HEK293 (cell line): ENCODE measurements around the gene LMF1.

Experiments used
- CTCF ChIA-PET: fragments of 350-600 bp; formaldehyde crosslinking; extraction: SDS; loops from one replicate; lab custom pipeline; 2021; ENCODE audit warnings: antibody characterized with exemption; lab: Yijun Ruan, JAX
- POLR2A ChIA-PET: fragments of 300-600 bp; formaldehyde crosslinking; extraction: SDS; loops from one replicate; lab custom pipeline; 2020; ENCODE audit warnings: antibody characterized with exemption, inconsistent platforms; lab: Yijun Ruan, JAX
- H3K27ac ChIP-seq: fragments of 200-500 bp; sonication (Bioruptor generic); 2 replicates; pipeline ENCODE4 v1.5.1; 2014; ENCODE audit warnings: low read depth, low read length, control low read depth, inconsistent platforms; ENCODE audit errors: extremely low read depth
- H3K36me3 ChIP-seq, 2 experiments: fragments of 200-500 bp in 1 of 2; sonication (Bioruptor generic) in 1 of 2; 1 replicate in 1 of 2; 2 replicates in 1 of 2; pipeline ENCODE4 v1.5.1; 2014 to 2017; ENCODE audit warnings: inconsistent platforms in 2 of 2, low read length in 2 of 2; ENCODE audit not compliant: control insufficient read depth in 2 of 2, insufficient read depth in 1 of 2
- H3K4me1 ChIP-seq: fragments of 200-500 bp; sonication (Bioruptor generic); 2 replicates; pipeline ENCODE4 v1.5.1; 2014; ENCODE audit warnings: mild to moderate bottlenecking, low read length, inconsistent platforms; ENCODE audit not compliant: control insufficient read depth, insufficient read depth
- H3K4me3 ChIP-seq: 2 replicates; pipeline ENCODE4 v1.5.1; 2011; ENCODE audit warnings: low read depth, mild to moderate bottlenecking, control low read depth, low read length, moderate library complexity
- H3K9me3 ChIP-seq: fragments of 200-500 bp; sonication (Bioruptor generic); 2 replicates; pipeline ENCODE4 v1.5.1; 2014; ENCODE audit warnings: low read depth, low read length, inconsistent platforms; ENCODE audit not compliant: control insufficient read depth, insufficient read depth
- HOXA7 ChIP-seq: sonication (generic); formaldehyde crosslinking; IDR thresholded peaks from 2 replicates; pipeline ENCODE4 v1.8.1; 2022; ENCODE audit warnings: missing genetic modification reagents, borderline replicate concordance
- PRDM1 ChIP-seq: fragments of 450-650 bp; formaldehyde crosslinking; IDR thresholded peaks from 2 replicates; pipeline ENCODE4; 2016; ENCODE audit warnings: missing biosample characterization, missing genetic modification characterization
- WT1 ChIP-seq: fragments of 450-650 bp; formaldehyde crosslinking; IDR thresholded peaks from 2 replicates; pipeline ENCODE4 v1.5.1; 2016; ENCODE audit warnings: missing biosample characterization, missing genetic modification characterization
- ZBTB21 ChIP-seq: fragments of 450-650 bp; formaldehyde crosslinking; IDR thresholded peaks from 2 replicates; pipeline ENCODE4 v1.5.1; 2017; ENCODE audit warnings: missing biosample characterization, missing genetic modification characterization
- ZFP3 ChIP-seq: fragments of 450-650 bp; formaldehyde crosslinking; IDR thresholded peaks from 2 replicates; pipeline ENCODE4 v1.5.1; 2016; ENCODE audit warnings: low read depth, missing biosample characterization, missing genetic modification characterization
- ZIC2 ChIP-seq: fragments of 450-650 bp; formaldehyde crosslinking; IDR thresholded peaks from 2 replicates; pipeline ENCODE4 v1.5.1; 2016; ENCODE audit warnings: missing biosample characterization, missing genetic modification characterization
- ZNF174 ChIP-seq: fragments of 450-650 bp; formaldehyde crosslinking; IDR thresholded peaks from 2 replicates; pipeline ENCODE4 v1.5.0; 2017; ENCODE audit warnings: missing biosample characterization, mild to moderate bottlenecking, missing genetic modification characterization
- ZNF175 ChIP-seq: fragments of 450-650 bp; formaldehyde crosslinking; IDR thresholded peaks from 2 replicates; pipeline ENCODE4 v1.5.1; 2016; ENCODE audit warnings: missing biosample characterization, missing genetic modification characterization
- ZNF274 ChIP-seq, 2 experiments: fragments of 200-500 bp in 1 of 2; fragments of 450-650 bp in 1 of 2; sonication (Bioruptor generic) in 1 of 2; formaldehyde crosslinking in 1 of 2; IDR thresholded peaks; 2 replicates each; pipeline versions ENCODE4 v1.5.1 to v1.6.1; 2014 to 2016; ENCODE audit warnings: borderline replicate concordance in 1 of 2, inconsistent platforms in 1 of 2, low read length in 1 of 2, missing biosample characterization in 1 of 2, missing genetic modification characterization in 1 of 2
- ZNF335 ChIP-seq: fragments of 450-650 bp; formaldehyde crosslinking; conservative IDR thresholded peaks from 2 replicates; pipeline ENCODE4 v1.5.1; 2016; ENCODE audit warnings: missing biosample characterization, missing genetic modification characterization
- ZNF558 ChIP-seq: fragments of 450-650 bp; formaldehyde crosslinking; IDR thresholded peaks from 2 replicates; pipeline ENCODE4 v1.5.1; 2016; ENCODE audit warnings: missing biosample characterization, missing genetic modification characterization
- ZNF610 ChIP-seq: fragments of 450-650 bp; formaldehyde crosslinking; IDR thresholded peaks from 2 replicates; pipeline ENCODE4 v1.5.1; 2016; ENCODE audit warnings: missing biosample characterization, missing genetic modification characterization, borderline replicate concordance
- ZNF777 ChIP-seq: fragments of 450-650 bp; formaldehyde crosslinking; IDR thresholded peaks from 2 replicates; pipeline ENCODE4 v1.5.1; 2017; ENCODE audit warnings: missing biosample characterization, missing genetic modification characterization, borderline replicate concordance
- ZNF791 ChIP-seq: fragments of 450-650 bp; formaldehyde crosslinking; IDR thresholded peaks from 2 replicates; pipeline ENCODE4 v1.5.1; 2016; ENCODE audit warnings: missing biosample characterization, missing genetic modification characterization
- ZSCAN30 ChIP-seq: fragments of 450-650 bp; IDR thresholded peaks from 2 replicates; pipeline ENCODE4 v1.5.1; 2018; ENCODE audit warnings: missing biosample characterization, mild to moderate bottlenecking, missing genetic modification characterization, moderate library complexity
- TF ChIP-seq, protein P1 (sequence below): fragments of 450-650 bp; formaldehyde crosslinking; conservative IDR thresholded peaks from 2 replicates; pipeline ENCODE4 v1.5.1; 2016; ENCODE audit warnings: low read depth, missing biosample characterization, missing genetic modification characterization
- TF ChIP-seq, protein P2 (sequence below): fragments of 450-650 bp; formaldehyde crosslinking; IDR thresholded peaks from 2 replicates; pipeline ENCODE4 v1.5.1; 2016; ENCODE audit warnings: missing biosample characterization, missing genetic modification characterization
- TF ChIP-seq, protein P3 (sequence below): fragments of 450-650 bp; formaldehyde crosslinking; IDR thresholded peaks from 2 replicates; pipeline ENCODE4 v1.5.1; 2016; ENCODE audit warnings: missing biosample characterization, missing genetic modification characterization
- TF ChIP-seq, protein P4 (sequence below): fragments of 450-650 bp; formaldehyde crosslinking; conservative IDR thresholded peaks from 2 replicates; pipeline ENCODE4 v1.5.1; 2016; ENCODE audit warnings: low read depth, missing biosample characterization, missing genetic modification characterization

Gene LMF1

DNA sequence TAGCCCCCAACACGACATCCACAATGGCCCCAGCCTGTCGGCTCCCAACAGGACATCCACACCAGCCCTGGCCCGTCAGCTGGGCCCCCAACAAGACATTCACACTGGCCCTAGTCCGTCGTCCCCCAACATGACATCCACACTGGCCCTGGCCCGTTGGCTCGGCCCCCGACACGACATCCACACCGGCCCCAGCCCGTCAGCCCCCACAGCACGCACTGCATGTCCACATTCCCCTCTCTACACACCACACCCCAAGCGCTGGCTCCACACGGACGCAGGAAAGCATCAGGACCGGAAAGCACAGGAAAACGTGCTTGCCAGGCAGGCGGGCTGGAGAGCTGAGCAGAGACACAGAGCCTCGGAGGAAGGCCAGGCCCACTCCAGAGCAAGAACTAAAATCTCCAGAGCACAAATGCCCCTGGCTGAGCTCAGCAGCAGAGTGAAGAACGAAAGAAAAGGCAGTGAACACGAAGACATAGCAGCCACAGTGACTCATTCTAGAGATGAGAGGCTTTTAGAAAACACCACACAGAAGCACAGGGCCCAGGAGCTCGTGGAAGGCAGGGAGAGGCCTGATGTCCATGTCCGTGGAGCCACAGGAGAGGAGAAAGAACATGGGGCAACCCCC is 50.6 kb downstream of the LMF1 start (continued):
- TF ChIP-seq, protein P1, sequence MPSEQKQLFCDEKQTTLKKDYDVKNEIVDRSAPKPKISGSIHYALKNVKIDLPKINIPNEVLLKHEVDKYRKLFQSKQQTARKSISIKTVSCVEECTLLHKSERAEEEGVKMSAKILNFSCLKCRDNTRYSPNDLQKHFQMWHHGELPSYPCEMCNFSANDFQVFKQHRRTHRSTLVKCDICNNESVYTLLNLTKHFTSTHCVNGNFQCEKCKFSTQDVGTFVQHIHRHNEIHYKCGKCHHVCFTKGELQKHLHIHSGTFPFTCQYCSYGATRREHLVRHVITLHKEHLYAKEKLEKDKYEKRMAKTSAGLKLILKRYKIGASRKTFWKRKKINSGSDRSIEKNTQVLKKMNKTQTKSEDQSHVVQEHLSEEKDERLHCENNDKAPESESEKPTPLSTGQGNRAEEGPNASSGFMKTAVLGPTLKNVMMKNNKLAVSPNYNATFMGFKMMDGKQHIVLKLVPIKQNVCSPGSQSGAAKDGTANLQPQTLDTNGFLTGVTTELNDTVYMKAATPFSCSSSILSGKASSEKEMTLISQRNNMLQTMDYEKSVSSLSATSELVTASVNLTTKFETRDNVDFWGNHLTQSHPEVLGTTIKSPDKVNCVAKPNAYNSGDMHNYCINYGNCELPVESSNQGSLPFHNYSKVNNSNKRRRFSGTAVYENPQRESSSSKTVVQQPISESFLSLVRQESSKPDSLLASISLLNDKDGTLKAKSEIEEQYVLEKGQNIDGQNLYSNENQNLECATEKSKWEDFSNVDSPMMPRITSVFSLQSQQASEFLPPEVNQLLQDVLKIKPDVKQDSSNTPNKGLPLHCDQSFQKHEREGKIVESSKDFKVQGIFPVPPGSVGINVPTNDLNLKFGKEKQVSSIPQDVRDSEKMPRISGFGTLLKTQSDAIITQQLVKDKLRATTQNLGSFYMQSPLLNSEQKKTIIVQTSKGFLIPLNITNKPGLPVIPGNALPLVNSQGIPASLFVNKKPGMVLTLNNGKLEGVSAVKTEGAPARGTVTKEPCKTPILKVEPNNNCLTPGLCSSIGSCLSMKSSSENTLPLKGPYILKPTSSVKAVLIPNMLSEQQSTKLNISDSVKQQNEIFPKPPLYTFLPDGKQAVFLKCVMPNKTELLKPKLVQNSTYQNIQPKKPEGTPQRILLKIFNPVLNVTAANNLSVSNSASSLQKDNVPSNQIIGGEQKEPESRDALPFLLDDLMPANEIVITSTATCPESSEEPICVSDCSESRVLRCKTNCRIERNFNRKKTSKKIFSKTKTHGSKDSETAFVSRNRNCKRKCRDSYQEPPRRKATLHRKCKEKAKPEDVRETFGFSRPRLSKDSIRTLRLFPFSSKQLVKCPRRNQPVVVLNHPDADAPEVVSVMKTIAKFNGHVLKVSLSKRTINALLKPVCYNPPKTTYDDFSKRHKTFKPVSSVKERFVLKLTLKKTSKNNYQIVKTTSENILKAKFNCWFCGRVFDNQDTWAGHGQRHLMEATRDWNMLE: no peak
- no peak for TF ChIP-seq WT1
- TF ChIP-seq ZNF791 (tag by site-specific recombination): no peak
- TF ChIP-seq ZNF175 (tag by site-specific recombination): no peak
- no peak for TF ChIP-seq ZNF777 (tag by site-specific recombination)
- TF ChIP-seq, protein P2, sequence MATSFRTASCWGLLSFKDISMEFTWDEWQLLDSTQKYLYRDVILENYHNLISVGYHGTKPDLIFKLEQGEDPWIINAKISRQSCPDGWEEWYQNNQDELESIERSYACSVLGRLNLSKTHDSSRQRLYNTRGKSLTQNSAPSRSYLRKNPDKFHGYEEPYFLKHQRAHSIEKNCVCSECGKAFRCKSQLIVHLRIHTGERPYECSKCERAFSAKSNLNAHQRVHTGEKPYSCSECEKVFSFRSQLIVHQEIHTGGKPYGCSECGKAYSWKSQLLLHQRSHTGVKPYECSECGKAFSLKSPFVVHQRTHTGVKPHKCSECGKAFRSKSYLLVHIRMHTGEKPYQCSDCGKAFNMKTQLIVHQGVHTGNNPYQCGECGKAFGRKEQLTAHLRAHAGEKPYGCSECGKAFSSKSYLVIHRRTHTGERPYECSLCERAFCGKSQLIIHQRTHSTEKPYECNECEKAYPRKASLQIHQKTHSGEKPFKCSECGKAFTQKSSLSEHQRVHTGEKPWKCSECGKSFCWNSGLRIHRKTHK (tag by site-specific recombination): no peak
- TF ChIP-seq PRDM1: no peak
- TF ChIP-seq ZNF610 (tag by site-specific recombination): no peak
- no peak for TF ChIP-seq ZBTB21 (tag by site-specific recombination)
- TF ChIP-seq, protein P3, sequence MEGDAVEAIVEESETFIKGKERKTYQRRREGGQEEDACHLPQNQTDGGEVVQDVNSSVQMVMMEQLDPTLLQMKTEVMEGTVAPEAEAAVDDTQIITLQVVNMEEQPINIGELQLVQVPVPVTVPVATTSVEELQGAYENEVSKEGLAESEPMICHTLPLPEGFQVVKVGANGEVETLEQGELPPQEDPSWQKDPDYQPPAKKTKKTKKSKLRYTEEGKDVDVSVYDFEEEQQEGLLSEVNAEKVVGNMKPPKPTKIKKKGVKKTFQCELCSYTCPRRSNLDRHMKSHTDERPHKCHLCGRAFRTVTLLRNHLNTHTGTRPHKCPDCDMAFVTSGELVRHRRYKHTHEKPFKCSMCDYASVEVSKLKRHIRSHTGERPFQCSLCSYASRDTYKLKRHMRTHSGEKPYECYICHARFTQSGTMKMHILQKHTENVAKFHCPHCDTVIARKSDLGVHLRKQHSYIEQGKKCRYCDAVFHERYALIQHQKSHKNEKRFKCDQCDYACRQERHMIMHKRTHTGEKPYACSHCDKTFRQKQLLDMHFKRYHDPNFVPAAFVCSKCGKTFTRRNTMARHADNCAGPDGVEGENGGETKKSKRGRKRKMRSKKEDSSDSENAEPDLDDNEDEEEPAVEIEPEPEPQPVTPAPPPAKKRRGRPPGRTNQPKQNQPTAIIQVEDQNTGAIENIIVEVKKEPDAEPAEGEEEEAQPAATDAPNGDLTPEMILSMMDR (tag by site-specific recombination): no peak
- TF ChIP-seq HOXA7 (CRISPR knock-in tag): no peak

DNA sequence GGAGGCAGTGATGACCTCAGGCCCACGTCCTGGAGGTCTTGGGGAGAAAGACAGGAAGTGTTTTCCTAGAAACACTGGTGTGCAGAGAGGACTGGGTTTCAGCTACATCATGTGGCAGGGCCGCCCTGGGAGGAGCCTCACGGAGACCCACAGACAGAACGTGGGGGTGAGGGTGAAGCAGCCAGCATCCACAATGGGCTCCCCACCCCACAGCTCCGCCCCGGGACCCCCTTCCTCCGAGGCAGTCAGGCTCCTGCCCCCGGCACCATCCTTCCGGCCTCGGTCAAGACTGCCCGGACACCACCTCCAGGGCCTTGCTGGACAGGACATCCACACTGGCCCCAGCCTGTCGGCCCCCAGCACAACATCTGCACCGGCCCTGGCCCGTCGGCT is 51.1 kb downstream of the LMF1 start:
- CTCF ChIA-PET: no interaction called here
- TF ChIP-seq ZNF335 (tag by site-specific recombination) (no peak), ZFP3 (tag by site-specific recombination) (no peak), ZNF174 (tag by site-specific recombination) (no peak), ZNF175 (tag by site-specific recombination) (no peak), ZNF558 (tag by site-specific recombination) (no peak), ZIC2 (tag by site-specific recombination) (no peak), ZNF274 (IDR thresholded peaks at IDR 0.05; ENCODE audit: low read length) (no peak), ZNF274 (tag by site-specific recombination; IDR thresholded peaks at IDR 0.05; ENCODE audit: borderline replicate concordance) (no peak), ZSCAN30 (tag by site-specific recombination) (no peak)
- TF ChIP-seq, protein P4, sequence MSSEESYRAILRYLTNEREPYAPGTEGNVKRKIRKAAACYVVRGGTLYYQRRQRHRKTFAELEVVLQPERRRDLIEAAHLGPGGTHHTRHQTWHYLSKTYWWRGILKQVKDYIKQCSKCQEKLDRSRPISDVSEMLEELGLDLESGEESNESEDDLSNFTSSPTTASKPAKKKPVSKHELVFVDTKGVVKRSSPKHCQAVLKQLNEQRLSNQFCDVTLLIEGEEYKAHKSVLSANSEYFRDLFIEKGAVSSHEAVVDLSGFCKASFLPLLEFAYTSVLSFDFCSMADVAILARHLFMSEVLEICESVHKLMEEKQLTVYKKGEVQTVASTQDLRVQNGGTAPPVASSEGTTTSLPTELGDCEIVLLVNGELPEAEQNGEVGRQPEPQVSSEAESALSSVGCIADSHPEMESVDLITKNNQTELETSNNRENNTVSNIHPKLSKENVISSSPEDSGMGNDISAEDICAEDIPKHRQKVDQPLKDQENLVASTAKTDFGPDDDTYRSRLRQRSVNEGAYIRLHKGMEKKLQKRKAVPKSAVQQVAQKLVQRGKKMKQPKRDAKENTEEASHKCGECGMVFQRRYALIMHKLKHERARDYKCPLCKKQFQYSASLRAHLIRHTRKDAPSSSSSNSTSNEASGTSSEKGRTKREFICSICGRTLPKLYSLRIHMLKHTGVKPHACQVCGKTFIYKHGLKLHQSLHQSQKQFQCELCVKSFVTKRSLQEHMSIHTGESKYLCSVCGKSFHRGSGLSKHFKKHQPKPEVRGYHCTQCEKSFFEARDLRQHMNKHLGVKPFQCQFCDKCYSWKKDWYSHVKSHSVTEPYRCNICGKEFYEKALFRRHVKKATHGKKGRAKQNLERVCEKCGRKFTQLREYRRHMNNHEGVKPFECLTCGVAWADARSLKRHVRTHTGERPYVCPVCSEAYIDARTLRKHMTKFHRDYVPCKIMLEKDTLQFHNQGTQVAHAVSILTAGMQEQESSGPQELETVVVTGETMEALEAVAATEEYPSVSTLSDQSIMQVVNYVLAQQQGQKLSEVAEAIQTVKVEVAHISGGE (tag by site-specific recombination): no peak
- no peaks in the 10 kb centered on the region for H3K9me3 ChIP-seq
- POLR2A ChIA-PET: no interaction called here
- no peak overlapping the region for H3K27ac ChIP-seq
- no peaks in the 10 kb centered on the region for H3K4me1 ChIP-seq
- H3K36me3 ChIP-seq: no peaks in the 10 kb centered on the region
- H3K4me3 ChIP-seq: no peak overlapping the region
